WTC11 (cell line): ENCODE measurements around the gene IPO4.

ENCODE experiments used
- ESRRA ChIP-seq: sonication (generic); formaldehyde crosslinking; IDR thresholded peaks from 2 replicates; pipeline ENCODE4 v1.8.1; 2022; ENCODE audit warnings: mild to moderate bottlenecking, missing genetic modification reagents, borderline replicate concordance
- HMGA2 ChIP-seq: fragments of 250-450 bp; sonication (Bioruptor Pico); IDR thresholded peaks from 2 replicates; pipeline ENCODE4 v1.4.0; 2021; ENCODE audit warnings: mild to moderate bottlenecking, moderate library complexity
- KAT7 ChIP-seq: sonication (generic); formaldehyde crosslinking; IDR thresholded peaks from 2 replicates; pipeline ENCODE4 v1.8.1; 2023; ENCODE audit warnings: missing genetic modification reagents, mild to moderate bottlenecking, borderline replicate concordance
- OVOL2 ChIP-seq: fragments of 250-450 bp; sonication (Bioruptor Pico); IDR thresholded peaks from 2 replicates; pipeline ENCODE4 v1.9.0; 2021; ENCODE audit warnings: mild to moderate bottlenecking, borderline replicate concordance
- TCF7 ChIP-seq: sonication (generic); formaldehyde crosslinking; IDR thresholded peaks from 2 replicates; pipeline ENCODE4 v1.8.0; 2022; ENCODE audit warnings: mild to moderate bottlenecking, low read depth, missing genetic modification reagents, moderate library complexity
- TF ChIP-seq, protein P1 (sequence below): fragments of 200-600 bp; IDR thresholded peaks from 2 replicates; pipeline ENCODE4 v1.8.0; 2022; ENCODE audit warnings: antibody characterized with exemption
- TF ChIP-seq, protein P2 (sequence below): sonication (generic); formaldehyde crosslinking; conservative IDR thresholded peaks from 2 replicates; pipeline ENCODE4 v1.8.1; 2022; ENCODE audit warnings: mild to moderate bottlenecking, missing genetic modification reagents
- TF ChIP-seq, protein P3 (sequence below): sonication (generic); formaldehyde crosslinking; conservative IDR thresholded peaks from 2 replicates; pipeline ENCODE4 v1.8.1; 2023; ENCODE audit warnings: mild to moderate bottlenecking, low read depth, missing genetic modification reagents, moderate library complexity
- TF ChIP-seq, protein P4 (sequence below): sonication (generic); formaldehyde crosslinking; IDR thresholded peaks from 2 replicates; pipeline ENCODE4 v1.8.1; 2023; ENCODE audit warnings: mild to moderate bottlenecking, missing genetic modification reagents, moderate library complexity
- TF ChIP-seq, protein P5 (sequence below): sonication (generic); formaldehyde crosslinking; IDR thresholded peaks from 2 replicates; pipeline ENCODE4 v1.8.0; 2022; ENCODE audit warnings: mild to moderate bottlenecking, missing genetic modification reagents
- TF ChIP-seq, protein P6 (sequence below): sonication (generic); formaldehyde crosslinking; IDR thresholded peaks from 2 replicates; pipeline ENCODE4 v1.8.0; 2022; ENCODE audit warnings: mild to moderate bottlenecking, missing genetic modification reagents

DNA sequence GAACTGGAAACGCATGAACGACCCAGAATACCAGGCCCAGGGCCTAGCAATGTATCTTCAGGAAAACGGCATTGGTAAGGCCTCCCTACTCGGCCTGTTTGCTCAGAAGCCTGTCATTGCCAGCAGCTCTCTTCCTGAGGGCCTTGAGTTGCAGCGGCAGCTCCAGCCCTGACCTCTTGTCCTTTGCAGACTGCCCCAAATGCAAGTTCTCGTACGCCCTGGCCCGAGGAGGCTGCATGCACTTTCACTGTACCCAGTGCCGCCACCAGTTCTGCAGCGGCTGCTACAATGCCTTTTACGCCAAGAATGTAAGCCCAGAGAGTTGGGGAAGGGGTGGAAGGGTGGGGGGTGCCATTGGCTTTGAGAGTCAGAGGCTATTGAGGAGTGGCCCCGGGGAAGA is 31.3 kb downstream of the IPO4 start:
- no peak for TF ChIP-seq ESRRA (CRISPR knock-in tag)
- no peak for TF ChIP-seq OVOL2
- TF ChIP-seq, protein P1, sequence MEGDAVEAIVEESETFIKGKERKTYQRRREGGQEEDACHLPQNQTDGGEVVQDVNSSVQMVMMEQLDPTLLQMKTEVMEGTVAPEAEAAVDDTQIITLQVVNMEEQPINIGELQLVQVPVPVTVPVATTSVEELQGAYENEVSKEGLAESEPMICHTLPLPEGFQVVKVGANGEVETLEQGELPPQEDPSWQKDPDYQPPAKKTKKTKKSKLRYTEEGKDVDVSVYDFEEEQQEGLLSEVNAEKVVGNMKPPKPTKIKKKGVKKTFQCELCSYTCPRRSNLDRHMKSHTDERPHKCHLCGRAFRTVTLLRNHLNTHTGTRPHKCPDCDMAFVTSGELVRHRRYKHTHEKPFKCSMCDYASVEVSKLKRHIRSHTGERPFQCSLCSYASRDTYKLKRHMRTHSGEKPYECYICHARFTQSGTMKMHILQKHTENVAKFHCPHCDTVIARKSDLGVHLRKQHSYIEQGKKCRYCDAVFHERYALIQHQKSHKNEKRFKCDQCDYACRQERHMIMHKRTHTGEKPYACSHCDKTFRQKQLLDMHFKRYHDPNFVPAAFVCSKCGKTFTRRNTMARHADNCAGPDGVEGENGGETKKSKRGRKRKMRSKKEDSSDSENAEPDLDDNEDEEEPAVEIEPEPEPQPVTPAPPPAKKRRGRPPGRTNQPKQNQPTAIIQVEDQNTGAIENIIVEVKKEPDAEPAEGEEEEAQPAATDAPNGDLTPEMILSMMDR, result no peak
- TF ChIP-seq, protein P2, sequence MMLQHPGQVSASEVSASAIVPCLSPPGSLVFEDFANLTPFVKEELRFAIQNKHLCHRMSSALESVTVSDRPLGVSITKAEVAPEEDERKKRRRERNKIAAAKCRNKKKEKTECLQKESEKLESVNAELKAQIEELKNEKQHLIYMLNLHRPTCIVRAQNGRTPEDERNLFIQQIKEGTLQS (CRISPR knock-in tag), result no peak
- TF ChIP-seq HMGA2 (CRISPR knock-in tag), result no peak
- no peak for TF ChIP-seq KAT7
- TF ChIP-seq, protein P3, sequence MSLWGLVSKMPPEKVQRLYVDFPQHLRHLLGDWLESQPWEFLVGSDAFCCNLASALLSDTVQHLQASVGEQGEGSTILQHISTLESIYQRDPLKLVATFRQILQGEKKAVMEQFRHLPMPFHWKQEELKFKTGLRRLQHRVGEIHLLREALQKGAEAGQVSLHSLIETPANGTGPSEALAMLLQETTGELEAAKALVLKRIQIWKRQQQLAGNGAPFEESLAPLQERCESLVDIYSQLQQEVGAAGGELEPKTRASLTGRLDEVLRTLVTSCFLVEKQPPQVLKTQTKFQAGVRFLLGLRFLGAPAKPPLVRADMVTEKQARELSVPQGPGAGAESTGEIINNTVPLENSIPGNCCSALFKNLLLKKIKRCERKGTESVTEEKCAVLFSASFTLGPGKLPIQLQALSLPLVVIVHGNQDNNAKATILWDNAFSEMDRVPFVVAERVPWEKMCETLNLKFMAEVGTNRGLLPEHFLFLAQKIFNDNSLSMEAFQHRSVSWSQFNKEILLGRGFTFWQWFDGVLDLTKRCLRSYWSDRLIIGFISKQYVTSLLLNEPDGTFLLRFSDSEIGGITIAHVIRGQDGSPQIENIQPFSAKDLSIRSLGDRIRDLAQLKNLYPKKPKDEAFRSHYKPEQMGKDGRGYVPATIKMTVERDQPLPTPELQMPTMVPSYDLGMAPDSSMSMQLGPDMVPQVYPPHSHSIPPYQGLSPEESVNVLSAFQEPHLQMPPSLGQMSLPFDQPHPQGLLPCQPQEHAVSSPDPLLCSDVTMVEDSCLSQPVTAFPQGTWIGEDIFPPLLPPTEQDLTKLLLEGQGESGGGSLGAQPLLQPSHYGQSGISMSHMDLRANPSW, result no peak
- TF ChIP-seq, protein P4, sequence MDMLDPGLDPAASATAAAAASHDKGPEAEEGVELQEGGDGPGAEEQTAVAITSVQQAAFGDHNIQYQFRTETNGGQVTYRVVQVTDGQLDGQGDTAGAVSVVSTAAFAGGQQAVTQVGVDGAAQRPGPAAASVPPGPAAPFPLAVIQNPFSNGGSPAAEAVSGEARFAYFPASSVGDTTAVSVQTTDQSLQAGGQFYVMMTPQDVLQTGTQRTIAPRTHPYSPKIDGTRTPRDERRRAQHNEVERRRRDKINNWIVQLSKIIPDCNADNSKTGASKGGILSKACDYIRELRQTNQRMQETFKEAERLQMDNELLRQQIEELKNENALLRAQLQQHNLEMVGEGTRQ (CRISPR knock-in tag), result no peak
- TF ChIP-seq, protein P5, sequence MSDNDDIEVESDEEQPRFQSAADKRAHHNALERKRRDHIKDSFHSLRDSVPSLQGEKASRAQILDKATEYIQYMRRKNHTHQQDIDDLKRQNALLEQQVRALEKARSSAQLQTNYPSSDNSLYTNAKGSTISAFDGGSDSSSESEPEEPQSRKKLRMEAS (CRISPR knock-in tag), result no peak
- TF ChIP-seq TCF7, result no peak
- TF ChIP-seq, protein P6, sequence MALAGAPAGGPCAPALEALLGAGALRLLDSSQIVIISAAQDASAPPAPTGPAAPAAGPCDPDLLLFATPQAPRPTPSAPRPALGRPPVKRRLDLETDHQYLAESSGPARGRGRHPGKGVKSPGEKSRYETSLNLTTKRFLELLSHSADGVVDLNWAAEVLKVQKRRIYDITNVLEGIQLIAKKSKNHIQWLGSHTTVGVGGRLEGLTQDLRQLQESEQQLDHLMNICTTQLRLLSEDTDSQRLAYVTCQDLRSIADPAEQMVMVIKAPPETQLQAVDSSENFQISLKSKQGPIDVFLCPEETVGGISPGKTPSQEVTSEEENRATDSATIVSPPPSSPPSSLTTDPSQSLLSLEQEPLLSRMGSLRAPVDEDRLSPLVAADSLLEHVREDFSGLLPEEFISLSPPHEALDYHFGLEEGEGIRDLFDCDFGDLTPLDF (CRISPR knock-in tag), result no peak
